HuH-7.5 (cell line): Measurements from ENCODE around the gene VAV3.

Experiments used
- DNase-seq: peaks from one replicate; pipeline ENCODE4 v3.0.0; 2011; ENCODE audit warnings: low spot score

Gene VAV3

DNA sequence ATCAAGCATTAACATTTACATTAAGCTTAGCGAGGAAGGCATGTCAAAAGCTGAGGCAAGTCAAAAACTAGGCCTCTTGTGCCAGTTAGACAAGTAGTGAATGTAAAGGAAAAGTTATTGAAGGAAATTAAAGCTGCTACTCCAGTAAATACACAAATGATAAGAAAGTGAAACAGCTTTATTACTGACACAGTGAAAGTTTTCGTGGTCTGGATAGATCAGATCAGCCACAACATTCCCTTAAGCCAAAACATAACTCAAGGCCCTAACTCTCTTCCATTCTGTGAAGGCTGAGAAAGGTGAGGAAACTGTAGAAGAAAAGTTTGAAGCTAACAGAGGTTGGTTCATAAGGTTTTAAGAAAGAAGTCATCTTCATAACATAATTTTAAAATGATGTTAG, 131.9 kb downstream of the VAV3 start:
- DNase-seq: no peak

- no peak for DNase-seq
These were observed 133.1 kb downstream of the VAV3 start for GRCh38 chr1:107831921-107832320.

- no peak for DNase-seq
These were observed 134.5 kb downstream of the VAV3 start for GRCh38 chr1:107830526-107830925.

GRCh38 chr1:107830075-107830474, 134.9 kb downstream of the VAV3 start:
- DNase-seq: no peak

DNA sequence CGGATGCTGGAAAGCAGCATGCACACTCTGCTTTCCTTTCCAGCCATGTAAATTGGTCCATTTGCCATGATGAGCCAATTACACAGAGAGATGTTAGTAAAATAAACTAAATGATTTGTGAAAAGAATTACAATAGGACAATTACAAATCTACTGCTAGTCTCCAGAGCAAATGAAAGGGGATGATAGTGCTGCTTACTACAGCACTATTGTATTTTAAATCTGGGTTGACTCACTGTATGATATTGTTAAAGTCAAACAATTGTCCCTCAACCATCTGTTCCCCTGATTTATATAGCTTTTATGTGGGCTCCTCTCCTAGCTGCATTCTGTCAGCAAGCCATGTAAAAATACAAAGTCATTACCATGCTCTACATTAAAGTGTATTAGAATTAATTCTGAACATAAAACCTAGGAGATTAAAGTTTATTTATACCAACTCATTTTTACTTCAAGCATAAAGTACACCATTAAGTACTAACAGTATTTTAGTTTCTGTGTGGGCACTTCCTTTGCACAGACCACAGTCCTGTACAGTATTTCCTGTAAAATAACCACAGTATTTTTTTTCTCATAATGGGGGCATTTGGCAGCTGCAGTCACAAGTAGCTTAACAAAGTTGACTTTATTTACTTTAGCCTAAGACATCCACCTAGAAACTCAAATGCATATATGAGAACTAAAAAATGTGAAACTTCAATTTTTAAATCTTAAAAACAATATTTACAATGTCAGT, 135.8 kb downstream of the VAV3 start:
- DNase-seq: no peak

GRCh38 chr1:107824946-107825345, 140.0 kb downstream of the VAV3 start:
- DNase-seq: no peak

DNA sequence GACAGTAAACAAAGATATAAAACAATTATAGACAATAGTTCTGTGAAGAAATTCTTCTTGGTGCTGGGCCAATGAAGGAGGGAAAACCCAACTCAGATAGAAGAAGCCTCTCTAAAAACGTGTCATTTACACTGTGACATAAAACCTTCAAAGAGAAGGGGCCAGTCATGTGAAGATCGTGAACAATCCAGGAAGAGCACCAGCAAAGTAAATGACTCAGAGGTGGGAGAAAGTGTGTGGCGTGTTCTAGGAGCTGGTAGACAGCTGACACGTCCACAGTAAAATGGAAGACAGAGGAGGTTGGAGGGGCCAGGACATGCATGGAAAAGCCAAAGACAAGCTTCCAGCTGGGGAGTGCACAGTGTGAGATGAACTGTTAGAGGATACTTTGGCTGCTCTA, 143.6 kb downstream of the VAV3 start:
- no peak for DNase-seq

- DNase-seq: no peak
These were observed 144.2 kb downstream of the VAV3 start for GRCh38 chr1:107820801-107821200.

GRCh38 chr1:107817935-107818334, 147.0 kb downstream of the VAV3 start:
- DNase-seq: no peak

DNA sequence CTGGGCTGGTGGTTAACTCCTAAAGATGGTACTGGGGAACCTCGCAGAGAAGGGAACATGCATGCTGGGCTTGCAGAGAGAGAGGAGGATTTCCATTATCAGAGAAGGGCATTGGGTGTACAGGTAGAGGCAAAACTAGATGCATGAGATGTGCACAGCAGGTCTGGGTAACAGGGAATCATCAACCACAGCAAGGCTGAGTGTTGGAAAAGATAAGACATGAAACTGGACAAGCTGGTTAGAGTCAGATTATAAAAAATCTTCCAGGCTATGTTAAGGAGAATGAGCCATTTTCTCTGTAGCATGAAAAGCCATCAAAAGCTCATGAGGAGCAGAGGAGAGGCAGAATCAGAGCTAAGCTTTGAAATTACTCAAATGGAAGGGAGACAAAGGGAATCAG, 147.8 kb downstream of the VAV3 start:
- DNase-seq: no peak

GRCh38 chr1:107810291-107810951, 154.6 kb downstream of the VAV3 start:
- no peak for DNase-seq

DNA sequence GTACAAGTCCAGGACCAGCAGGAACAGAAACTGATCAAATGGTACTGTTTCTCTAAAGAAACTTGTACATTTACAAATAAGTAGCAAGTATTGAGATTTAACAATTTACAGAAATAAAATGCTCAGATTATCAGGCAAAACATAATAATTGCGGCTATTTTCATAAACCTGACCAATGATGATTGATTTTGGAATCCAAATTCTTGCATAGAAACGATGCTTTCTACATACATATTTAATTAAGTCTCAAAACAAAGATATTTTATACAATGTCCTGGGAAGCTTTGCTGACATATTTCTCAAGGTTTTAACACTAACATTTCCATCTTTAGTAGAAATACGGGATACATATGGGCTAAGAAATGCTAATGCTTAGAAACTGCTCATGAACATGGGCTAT, 157.1 kb downstream of the VAV3 start:
- DNase-seq: no peak

GRCh38 chr1:107807405-107807804, 157.6 kb downstream of the VAV3 start:
- no peak for DNase-seq

- DNase-seq: no peak
These were observed 158.1 kb downstream of the VAV3 start for GRCh38 chr1:107806902-107807301.

- no peak for DNase-seq
These were observed 160.2 kb downstream of the VAV3 start for GRCh38 chr1:107804741-107805140.

- DNase-seq: no peak
These were observed 160.8 kb downstream of the VAV3 start for GRCh38 chr1:107804134-107804533.

GRCh38 chr1:107803579-107803978, 161.4 kb downstream of the VAV3 start:
- DNase-seq: no peak

DNA sequence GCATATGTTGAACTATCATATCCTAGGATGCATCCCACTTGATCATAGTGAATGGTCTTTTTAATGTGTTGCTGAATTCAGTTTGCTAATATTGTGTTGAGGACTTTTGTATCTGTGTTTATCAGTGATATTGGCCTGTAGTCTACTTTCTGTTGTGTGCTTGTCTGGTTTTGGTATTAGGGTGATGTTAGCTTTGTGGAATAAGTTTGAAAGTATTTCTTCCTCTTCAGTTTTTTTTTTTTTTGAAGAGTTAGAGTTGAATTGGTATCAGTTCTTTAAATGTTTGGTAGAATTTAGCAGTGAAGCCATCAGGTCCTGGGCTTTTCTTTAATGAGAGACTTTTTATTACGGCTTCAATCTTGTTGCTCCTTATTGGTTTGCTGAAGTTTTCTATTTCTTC, 162.3 kb downstream of the VAV3 start:
- DNase-seq: no peak

DNA sequence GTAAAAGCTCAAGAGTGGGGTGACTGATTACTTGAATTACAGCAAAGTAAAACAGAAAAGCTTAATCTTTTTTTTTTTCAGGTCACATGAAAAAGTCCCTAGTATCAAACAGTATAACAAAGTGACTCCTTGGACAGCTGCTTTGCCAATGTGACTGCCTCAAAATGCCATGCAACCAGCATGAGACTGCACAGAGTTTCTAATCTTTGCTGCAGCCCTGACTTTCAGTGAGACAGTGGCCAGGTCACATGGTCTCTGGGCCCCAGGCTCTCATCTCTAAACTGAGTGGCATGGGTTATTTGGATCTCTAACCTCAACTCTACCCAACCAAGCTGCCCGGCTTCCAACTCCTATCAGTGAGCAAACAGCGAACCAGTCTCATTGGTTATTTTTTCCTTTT, 169.0 kb downstream of the VAV3 start:
- no peak for DNase-seq

DNA sequence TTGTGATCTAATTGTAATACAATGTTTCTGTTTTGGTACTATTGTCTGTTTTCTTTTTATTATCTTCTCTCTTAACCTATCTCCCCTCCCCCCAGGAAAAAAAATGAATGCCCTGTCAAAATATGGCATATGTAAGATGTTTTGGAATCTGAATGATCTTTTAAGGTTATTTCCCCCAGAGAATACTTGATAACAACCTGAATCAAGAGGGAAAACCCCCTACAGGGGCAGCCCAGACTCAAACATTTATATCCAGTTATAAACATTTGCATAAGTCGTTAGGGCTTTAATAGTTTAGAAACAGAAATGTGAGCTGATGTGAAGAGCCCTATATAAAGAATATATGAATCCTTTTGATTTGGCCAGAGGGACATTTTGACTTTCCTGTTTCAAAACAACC, 169.5 kb downstream of the VAV3 start:
- DNase-seq: no peak

- no peak for DNase-seq
These were observed 170.4 kb downstream of the VAV3 start for GRCh38 chr1:107794571-107794970.

DNA sequence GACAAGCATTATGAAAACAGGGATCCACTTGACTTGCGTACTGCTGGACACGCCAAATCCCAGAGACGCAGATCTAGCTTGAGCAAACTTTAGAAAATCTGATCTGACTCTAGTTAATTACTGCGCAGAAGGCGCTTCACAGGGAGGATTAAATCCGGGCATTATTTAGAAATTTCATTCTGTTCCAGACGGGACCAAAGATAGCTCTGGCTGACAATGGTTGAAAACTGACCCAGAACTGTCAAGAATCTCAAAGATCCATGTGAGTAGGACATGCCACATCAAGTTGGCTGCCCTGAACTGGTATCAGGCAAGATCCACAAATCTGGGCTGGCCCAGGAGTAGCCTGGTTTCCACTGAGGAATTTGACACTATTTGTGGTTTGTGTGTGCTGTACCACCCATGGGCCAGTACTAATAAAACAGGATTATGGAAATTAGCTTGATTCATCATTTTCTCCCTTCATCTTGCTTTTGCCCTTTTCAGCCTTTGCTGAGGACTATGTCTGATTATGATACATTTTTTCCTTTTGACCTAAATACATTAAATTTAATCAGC, 171.0 kb downstream of the VAV3 start:
- DNase-seq: no peak

DNA sequence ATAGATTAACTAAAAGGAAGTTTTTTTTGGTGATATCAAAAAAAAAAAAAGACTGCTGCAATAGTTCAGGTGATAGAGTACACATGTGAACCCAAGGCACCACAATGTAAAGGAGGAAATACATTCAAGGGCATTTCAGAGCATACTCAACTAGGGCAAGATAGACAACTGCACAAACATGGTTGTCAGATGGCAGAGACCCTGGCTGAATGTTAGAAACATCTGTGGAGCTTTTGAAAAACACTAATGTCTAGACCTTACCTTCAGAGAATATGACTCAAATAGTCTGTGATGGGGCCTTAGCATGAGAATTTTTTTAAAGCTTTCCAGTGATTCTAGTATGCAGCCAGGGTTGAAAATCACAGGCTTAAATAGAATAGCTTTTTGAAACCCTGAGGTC, 173.6 kb downstream of the VAV3 start:
- no peak for DNase-seq
